Limb (tissue), 2 donors: ENCODE measurements around the gene RRP1B.
"Not testable (repeated sequence)": the region's sequence is repeated elsewhere in the genome, so short reads cannot be mapped to it uniquely, and the experiment has no call there.

Experiments used
- DNase-seq, 2 donors: peaks; one replicate each; pipeline ENCODE4 v3.0.0-alpha.2; 2016; ENCODE audit errors: extremely low spot score in 2 of 2

The RRP1B gene

GRCh38 chr21:43669828-43670605 lies 10.7 kb downstream of the RRP1B start:
- DNase-seq: no peak

DNA sequence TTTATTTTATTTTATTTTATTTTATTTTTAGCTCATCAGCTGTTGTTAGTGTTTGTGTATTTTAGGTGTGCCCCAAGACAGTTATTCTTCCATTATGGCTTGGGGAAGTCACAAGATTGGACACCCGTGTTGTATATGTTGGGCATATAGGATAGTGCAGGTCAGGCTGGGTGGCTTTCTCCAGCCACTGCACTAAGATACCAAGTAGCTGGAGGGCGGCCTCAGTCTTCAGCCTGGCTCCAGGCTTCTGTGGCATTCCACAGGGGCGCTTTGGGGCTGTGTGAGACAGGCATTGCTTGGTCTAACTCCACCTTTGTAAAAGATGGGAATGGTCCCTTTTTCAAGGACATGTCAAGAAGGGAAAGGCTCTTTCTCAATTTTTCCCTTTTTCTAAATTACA lies 16.5 kb downstream of the RRP1B start:
- DNase-seq: no peak

DNA sequence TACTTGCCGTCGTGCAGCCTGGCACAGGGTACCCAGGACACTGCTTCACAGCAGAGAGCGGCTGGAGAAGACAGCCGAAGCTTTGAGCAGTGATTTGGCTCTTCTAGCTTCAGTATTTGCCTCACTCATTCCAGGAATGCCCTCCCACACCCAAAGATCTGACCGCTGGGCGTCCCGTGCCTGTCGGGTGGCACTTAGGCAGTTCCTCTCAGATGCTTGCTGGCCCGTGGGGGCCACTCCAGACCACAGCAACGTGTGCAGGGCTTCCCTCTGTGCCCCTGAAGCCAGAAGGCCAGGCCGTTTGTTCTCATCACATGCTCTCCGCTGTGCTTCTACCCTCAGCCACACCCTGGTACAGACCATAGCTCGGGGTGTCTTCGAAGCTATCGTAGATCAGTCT lies 17.0 kb downstream of the RRP1B start:
- no peak for DNase-seq

- DNase-seq: no peak
Measured at GRCh38 chr21:43679951-43680350, 20.6 kb downstream of the RRP1B start.

GRCh38 chr21:43680421-43680820 lies 21.1 kb downstream of the RRP1B start:
- not testable (repeated sequence) for DNase-seq

DNA sequence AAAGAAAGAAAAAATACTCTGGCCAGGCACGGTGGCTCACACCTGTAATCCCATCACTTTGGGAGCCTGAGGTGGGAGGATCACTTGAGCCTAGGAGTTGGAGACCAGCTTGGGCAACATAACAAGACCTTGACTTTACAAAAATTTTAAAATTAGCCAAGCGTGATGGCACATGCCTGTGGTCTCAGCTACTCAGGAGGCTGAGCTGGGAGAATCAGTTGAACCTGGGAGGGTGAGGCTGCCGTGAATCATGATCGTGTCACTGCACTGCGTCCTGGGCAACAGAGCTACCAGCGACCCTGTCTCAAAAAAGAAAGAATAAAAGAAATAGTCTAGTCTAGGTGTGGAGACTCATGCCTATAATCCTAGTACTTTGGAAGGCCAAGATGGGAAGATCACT lies 22.3 kb downstream of the RRP1B start:
- DNase-seq: no peak

DNA sequence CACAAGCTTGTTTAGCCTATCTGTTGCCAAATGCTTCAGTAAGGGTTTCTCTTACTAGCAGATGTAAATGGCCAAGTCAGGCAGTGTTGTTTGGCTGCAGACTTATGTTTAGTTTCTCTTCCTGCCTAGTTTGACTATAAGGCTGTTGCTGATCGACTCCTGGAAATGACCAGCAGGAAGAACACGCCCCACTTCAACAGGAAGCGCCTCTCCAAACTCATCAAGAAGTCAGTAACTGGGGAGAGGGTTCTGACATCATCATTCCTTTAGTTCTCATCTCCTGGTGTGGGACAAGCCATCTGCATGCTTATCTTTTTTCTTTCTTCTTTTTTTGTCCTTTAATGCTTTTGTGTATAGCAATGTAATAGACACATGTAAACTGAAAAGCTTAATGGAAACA lies 25.1 kb downstream of the RRP1B start:
- no peak for DNase-seq

DNA sequence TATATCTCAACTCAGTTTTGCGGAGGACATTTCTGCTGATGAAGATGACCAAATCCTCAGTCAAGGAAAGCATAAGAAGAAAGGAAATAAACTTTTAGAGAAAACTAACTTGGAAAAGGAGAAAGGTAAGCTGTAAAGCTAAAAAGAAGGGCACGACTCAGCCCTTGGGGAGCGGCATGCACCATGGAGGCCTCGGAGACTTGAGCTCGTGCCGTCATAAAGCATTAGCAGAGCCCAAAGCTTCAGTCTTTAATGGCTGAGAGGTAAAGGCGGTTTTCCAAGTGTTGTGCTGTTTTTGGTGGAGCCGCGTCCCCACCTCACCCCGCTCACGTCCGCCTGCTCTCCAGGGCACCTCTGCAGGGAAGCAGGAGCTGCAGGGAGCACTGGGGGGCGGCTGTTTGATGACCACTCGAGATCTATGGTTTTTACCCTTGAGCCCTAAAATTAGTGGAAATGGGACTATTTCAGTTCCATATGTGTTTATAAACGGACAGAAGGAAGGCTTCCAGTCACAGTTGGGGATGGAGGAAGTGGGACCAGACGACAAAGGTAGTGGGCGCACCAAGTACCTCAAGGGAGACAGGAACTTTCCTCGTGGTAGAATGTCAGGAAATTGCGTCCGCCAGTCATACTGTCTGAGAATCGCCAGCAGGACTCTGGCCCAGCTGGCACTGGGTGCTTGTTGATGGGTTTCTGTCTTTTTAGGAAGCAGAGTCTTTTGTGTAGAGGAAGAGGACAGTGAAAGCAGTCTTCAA lies 27.6 kb downstream of the RRP1B start:
- DNase-seq: no peak

GRCh38 chr21:43687566-43688399 lies 28.4 kb downstream of the RRP1B start:
- no peak for DNase-seq

DNA sequence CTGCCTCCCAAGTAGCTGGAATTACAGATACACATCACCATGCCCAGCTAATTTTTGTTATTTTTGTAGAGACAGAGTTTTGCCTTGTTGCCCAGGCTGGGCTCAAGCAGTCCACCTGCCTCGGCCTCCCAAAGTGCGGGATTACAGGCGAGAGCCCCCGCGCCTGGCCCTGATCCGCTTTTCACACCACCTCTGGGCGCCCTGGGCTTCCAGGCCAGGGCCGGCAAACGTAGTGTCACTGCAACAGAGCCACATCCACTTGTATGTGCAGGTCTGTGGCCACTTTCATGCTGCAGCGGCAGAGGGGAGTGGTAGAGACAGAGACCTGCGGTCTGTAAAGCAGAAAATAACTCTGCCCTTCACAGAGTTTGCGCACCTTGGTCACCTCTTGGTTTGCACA lies 29.5 kb downstream of the RRP1B start:
- DNase-seq: no peak

DNA sequence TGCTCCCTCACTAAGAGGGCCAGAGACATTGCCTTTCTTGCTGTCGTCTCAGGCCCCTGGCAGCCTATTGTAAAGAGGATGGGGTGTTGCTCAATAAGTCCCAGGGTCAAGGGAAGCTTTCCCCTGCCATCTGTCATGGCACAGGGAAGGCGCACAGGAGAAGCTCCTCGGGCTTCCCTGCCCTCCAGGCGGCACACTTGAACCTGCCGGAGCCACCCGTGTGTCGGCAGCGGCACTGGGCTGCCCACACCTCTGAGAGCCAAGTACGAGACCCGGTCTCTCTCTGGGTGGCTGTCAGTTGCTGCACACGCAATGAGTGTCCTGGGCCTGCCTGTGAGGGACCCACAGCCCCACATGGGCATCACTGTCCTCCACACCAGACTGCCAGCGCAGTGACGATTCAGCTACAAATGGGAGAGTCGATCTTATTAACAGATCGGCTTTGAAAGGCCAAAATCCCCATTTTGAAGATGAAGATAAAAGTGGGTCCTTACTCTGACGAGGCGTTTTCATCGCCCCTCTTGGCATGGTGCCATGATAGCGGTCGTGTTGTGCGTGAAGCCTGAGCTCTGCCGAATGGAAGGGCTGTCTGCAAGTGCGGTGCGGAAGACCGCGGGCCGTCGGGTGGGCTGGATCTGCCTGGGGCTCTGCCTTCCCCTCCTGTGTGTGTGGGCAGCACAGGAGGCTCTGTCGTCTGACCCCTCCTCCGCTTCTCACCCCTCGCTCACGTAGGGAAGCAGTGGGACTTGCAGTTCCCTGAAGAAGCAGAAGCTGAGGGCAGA lies 30.4 kb downstream of the RRP1B start:
- no peak for DNase-seq

GRCh38 chr21:43690346-43690745 lies 31.0 kb downstream of the RRP1B start:
- DNase-seq: no peak

- DNase-seq: no peak
Measured at GRCh38 chr21:43691086-43691795, 31.9 kb downstream of the RRP1B start.

- no peak for DNase-seq
Measured at GRCh38 chr21:43691801-43692200, 32.4 kb downstream of the RRP1B start.

DNA sequence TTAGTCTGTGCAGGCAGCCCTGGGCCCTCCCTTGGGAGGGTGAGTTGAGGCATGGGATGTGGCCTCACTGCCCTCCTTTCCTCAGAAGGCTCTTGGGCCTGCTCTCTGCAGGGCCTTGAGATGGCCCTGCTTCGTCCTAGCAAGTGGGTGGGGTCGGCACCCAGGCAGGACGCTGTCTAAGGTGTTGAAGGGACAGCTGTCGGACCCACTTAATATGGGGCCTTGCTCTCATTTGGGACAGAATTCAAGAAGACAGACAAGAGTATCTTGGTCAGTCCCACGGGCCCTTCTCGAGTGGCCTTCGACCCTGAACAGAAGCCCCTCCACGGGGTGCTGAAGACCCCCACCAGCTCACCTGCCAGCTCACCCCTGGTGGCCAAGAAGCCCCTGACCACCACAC lies 33.6 kb downstream of the RRP1B start:
- DNase-seq: no peak

DNA sequence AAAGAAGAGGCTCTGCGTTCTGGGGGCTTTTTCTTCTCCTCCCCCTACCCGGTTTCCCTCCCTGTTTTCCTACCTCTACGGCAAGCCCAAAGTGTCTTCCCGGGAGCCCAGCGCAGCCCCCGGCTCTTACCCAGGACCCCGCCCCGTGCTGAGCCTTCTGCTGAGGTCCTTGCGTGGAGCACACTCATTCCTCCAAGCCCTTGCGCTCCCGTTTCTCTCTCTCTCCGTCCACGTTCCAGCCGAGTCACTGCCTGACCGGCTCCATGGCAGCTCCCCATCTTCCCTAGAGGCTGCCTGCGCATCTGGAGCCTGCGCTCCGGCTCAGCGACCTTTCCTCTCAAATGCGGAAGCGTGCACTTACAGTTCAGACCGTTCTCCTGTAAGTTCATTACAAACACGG lies 34.6 kb downstream of the RRP1B start:
- no peak for DNase-seq

DNA sequence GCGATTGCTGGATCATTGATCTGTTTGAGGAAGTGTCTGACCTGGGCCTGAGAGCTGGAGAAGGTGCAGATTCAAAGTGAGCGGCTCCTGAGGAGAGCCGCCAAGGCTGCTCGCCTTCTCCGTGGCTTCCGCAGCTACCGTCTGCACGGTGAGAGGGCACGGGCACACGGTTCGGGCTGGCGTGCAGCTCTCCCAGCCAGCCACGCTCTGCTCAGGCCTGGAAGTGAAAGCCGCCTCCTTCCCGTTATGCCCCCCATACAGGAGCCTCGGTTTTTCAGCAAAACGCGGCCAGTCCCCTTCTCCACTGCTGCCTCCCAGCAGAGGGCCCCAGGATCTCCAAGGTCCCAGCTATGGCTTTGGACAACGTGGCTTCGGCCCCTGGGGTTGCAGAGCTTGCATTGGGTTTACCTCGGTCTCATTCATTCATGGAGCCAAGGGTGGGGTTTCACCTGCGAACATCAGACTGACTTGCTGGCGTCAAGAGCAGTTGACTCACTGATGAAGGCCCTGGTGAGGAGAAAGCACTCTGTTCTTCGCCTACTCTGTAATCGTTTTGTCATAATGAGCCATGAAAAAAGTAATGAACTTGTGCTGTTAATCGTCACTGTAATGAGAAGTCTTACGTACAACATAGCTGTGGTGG lies 35.2 kb downstream of the RRP1B start:
- no peak for DNase-seq

GRCh38 chr21:43696214-43696613 lies 36.9 kb downstream of the RRP1B start:
- no peak for DNase-seq

GRCh38 chr21:43697758-43698643 lies 38.6 kb downstream of the RRP1B start:
- no peak for DNase-seq
